COR-L47 (cell line): ENCODE data around the gene MLLT10.

Experiments
- DNase-seq: peaks from one replicate; lab custom pipeline; 2025; lab: John Stamatoyannopoulos, UW

MLLT10 gene

DNA sequence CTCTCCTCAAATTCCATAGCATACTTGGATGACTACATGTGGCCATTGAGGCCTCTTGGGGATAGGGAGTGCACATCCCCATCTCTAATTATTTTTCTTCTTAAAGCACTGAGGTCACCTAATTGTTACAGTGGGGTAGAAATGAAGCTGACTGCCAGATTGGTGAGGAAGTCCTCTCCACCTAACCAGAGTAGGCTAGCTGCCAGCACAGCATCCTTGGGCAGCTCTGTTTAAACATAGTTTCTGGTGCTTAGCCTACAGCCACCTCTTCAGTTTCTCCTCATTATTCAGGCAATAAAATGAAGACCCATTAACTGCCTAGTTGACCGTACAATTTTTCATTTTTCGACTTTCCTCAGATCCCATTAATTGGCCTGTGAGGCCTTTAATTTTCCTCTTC, 104.6 kb downstream of the MLLT10 start:
- DNase-seq = no peak

DNA sequence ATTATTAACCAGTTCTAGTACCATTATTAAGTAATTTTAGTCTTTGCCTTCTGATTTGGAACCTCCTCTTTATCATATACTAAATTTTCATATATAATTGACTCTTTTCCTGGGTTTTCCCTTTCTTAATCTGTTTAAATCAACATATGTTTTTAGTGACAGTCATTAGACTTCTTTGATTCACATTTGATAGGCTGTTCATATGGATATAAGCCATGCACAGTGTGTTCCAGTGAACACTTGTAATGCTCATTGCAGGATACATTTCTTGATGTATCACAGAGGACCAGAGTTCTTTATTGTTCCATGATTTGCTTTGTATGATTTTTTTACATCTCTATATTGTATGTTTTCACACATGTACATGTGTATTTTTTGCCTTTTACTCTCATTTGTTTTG, 114.0 kb downstream of the MLLT10 start:
- no peak for DNase-seq

DNA sequence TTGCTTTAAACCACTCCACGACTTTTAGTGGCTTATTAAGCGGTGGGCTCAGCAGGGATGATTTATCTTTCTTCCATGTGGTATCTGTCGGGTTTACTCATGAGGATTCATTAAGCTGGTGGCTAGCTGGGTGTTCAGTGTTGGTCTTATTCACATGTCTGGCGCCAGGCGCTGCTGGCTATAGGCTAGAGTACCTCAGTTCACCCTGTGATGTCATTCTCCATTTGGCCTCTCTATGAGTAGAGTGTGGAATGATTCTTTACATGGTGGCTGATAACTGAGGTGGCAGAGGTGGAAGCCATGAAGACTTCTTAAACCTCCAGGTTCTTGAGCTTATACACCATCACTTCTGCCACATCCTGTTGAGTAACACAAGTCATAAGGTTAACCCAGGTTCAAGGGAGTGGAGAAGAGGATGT, 115.4 kb downstream of the MLLT10 start:
- no peak for DNase-seq

DNA sequence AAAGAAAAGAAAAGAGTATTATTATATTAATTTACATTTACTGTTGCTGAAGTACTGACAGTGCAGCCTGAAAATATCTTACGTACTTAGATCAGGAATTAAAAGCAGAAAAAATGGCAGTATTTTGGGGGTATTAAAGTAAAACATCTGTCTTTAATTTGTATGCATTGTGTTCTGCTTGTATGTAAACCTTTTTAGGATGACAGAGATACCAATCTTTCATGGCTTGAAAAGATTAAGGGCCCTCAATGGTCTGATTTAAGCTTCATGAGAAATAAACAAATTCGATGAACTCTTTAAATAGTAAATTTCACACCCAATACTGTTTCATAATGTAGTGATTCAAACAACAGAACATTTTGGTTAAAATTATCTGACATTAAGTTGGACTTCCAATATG, 116.3 kb downstream of the MLLT10 start:
- DNase-seq = no peak

DNA sequence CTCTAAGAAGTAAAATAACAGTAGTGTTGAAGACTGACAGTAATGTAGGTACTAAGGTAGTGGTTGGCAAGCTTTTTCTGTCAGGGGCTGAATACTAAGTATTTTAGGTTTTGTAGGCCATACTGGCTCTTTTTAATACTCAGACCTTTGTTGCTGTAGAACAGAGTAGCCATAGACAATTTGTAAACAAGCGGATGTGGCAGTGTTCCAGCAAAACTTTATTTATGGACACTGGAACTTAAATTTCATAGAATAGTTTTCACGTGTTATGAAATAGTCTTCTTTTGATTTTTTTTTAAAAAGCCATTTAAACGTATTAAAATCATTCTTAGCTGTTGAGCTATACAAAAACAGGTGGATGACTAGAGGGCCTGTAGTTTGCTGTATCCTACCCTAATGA, 121.2 kb downstream of the MLLT10 start:
- DNase-seq = no peak

GRCh38 chr10:21655687-21656086, 121.7 kb downstream of the MLLT10 start:
- no peak for DNase-seq

- DNase-seq = no peak
These were observed 127.1 kb downstream of the MLLT10 start for GRCh38 chr10:21661087-21661486.

GRCh38 chr10:21661935-21662334, 127.9 kb downstream of the MLLT10 start:
- DNase-seq = no peak

GRCh38 chr10:21662635-21663034, 128.6 kb downstream of the MLLT10 start:
- no peak for DNase-seq

GRCh38 chr10:21668831-21669230, 134.8 kb downstream of the MLLT10 start:
- no peak for DNase-seq

DNA sequence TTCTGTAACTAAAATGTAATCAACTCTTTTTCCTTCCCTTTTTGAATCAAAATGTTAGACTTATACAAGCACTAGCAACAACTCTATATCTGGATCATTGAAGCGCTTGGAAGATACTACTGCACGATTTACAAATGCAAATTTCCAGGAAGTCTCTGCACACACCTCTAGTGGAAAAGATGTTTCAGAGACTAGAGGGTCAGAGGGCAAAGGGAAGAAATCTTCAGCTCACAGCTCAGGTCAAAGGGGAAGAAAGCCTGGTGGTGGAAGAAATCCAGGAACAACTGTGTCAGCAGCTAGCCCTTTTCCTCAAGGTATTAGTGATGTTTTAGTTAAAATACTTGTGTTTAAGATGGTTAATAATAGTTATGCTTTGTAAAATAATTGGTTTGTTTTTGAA, 136.4 kb downstream of the MLLT10 start:
- no peak for DNase-seq

GRCh38 chr10:21673668-21674067, 139.6 kb downstream of the MLLT10 start:
- DNase-seq = no peak

DNA sequence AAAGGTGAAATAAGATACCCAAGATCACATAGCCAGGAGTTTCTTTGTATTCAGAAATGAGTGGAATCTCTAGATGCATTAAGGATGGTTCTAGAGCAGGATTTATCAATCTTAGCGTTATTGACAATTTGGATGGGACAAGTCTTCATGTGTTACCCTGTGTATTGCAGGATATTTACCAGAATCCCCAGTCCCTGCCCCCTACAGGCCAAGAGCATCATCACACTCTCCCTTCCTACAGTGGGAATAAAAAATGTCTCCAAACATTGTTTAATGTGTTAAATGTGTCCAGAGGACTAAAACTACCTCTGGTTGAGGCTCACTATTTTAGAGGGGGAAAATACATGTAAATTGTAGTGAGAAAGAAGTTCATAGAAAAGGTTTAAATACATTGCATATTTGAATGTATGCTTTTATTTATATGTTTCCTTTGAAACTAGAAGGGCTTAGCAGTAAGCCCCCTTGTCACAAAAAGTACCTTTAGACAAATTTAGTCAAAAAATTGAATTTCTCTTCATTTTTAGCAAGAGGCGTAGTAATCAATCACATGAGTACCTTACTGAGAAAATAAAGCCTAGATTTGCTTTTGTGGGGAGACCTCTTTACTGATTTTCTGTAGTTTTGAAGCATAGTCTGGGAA, 141.2 kb downstream of the MLLT10 start:
- DNase-seq = no peak

- DNase-seq = no peak
These were observed 143.5 kb downstream of the MLLT10 start for GRCh38 chr10:21677551-21677950.

DNA sequence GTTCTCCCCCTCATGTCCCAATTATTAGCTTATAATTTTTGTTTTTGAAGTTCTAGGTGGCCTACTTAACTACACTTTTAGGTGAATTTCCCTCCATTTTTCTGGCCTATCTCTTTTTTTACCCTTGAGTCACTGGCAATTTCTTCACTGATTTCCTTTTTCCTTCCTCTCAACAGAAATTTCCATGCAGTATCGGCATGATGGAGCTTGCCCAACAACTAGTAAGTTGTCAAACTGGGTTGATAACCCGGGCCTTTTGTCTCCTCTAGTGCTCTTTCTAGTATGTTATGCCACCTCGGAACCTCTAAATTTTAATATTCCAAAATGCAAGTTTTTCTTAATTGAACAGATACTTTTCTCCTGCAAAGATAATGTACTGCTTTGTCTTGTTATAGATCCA, 147.1 kb downstream of the MLLT10 start:
- no peak for DNase-seq

- DNase-seq = no peak
These were observed 153.4 kb downstream of the MLLT10 start for GRCh38 chr10:21687266-21688008.

DNA sequence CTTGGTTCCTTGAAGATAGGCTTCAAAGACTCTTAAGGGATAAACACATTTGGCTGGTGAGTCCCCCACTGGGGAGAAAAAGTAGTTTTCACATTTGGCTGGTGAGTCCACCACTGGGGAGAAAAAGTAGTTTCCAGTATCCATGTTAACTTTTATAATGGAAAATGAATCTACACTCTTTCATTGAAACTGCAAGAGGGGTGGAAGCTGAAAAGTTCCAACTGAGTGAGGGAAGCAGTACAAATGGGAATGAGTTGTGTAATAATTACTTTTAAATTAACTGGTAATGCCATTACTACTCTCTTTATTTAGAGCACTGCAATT, 153.9 kb downstream of the MLLT10 start:
- no peak for DNase-seq

- no peak for DNase-seq
These were observed 154.8 kb downstream of the MLLT10 start for GRCh38 chr10:21688870-21689269.

GRCh38 chr10:21689881-21690280, 155.8 kb downstream of the MLLT10 start:
- no peak for DNase-seq

DNA sequence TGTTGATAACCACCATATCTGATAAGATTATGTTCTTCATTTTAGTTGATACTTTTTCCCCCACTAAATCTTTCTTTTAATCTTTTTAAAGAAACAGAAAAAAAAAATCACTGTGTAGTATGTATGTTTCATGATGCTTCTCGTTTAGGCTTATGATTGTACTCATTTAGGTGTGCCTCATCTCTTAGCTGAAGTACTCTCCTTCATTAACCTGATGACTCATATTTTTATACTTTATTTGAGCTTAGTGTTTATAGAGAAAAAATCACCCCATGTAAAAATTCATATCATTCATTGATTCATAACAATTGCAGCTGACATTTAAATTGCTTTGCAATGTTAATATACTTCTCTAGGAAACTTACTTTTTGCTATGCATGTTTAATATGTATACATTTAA, 158.9 kb downstream of the MLLT10 start:
- no peak for DNase-seq

- no peak for DNase-seq
These were observed 159.4 kb downstream of the MLLT10 start for GRCh38 chr10:21693418-21693817.

DNA sequence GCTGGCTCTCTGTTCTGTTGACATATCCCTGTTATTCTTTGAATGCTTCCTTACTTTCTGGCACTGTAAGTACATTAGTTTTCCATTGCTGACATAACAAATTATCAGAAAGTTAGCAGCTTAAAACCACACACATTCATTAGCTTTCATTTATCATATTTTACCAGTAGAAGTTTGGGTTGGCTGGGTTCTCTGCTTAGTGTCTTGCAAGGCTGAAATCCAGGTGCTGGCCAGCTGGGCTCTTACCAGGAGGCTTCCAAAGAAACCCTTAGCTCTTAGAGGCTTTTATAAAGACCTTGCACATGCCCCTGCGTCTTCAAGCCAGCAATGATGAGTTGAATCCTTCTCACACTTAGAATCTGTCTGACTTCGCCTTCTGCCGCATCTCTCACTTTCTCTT, 160.6 kb downstream of the MLLT10 start:
- no peak for DNase-seq

DNA sequence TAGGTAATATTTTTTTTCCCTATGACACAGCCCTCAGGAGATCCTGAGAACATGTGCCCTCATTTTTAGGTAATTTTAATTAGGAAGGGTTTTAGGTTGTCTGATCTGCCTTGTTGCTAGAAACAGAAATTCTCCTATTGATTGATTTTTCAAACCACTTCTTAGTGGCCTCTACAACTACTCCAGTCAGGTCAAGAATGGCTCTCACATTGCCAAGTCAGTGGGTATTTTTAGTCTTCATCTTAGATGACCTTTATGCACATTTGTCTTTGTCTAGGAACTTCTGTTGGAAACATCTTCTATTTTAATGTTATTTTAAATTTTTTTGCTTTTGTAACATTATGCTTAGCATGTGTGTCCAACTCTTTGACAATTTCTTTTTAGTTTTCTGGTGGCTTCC, 162.3 kb downstream of the MLLT10 start:
- no peak for DNase-seq

DNA sequence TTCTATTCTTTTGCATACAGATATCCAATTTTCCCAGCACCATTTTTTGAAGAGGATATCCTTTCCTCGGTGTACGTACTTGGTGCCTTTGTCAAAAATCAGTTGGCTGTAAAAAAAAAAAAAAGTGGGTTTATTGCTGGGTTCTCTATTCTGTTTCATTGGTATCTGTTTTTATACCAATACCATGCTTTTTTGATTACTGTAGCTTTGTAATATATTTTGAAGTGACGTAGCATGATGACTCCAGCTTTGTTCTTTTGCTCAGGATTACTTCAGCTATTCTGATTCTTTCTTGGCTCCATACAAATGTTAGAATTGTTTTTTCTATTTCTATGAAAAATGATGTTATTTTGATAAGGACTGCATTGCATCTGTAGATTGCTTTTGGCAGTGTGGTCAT, 165.5 kb downstream of the MLLT10 start:
- DNase-seq = no peak
